ENCODE measurements around the gene ZNF582.

DNA sequence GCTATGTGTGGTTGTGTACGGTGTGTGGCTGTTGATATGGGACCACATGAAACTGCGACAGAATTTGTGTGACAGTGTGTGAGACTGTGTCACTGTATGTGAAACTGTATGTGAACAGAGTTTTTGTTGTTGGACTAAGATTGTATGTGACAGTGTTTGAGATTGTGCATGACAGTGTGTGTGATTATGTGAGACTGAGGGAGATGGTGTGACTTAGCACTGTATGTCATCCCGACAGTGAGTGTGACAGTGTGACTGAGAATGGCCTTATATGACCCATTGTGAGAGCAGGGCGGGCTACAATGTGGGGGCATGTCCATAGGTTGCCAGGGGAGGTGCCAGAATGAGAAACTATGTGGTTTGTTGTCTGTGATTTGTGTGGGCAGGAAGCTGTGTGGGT, 11.7 kb upstream of the ZNF582 start:
- TF ChIP-seq, protein P1, sequence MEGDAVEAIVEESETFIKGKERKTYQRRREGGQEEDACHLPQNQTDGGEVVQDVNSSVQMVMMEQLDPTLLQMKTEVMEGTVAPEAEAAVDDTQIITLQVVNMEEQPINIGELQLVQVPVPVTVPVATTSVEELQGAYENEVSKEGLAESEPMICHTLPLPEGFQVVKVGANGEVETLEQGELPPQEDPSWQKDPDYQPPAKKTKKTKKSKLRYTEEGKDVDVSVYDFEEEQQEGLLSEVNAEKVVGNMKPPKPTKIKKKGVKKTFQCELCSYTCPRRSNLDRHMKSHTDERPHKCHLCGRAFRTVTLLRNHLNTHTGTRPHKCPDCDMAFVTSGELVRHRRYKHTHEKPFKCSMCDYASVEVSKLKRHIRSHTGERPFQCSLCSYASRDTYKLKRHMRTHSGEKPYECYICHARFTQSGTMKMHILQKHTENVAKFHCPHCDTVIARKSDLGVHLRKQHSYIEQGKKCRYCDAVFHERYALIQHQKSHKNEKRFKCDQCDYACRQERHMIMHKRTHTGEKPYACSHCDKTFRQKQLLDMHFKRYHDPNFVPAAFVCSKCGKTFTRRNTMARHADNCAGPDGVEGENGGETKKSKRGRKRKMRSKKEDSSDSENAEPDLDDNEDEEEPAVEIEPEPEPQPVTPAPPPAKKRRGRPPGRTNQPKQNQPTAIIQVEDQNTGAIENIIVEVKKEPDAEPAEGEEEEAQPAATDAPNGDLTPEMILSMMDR (optimal IDR thresholded peaks at IDR 0.05 in 1 of 3, IDR thresholded peaks at IDR 0.05 in 1 of 3, conservative IDR thresholded peaks at IDR 0.05 in 1 of 3; ENCODE audit: extremely low read depth in 1 of 3, insufficient read depth in 2 of 3, low read length in 3 of 3), result no peak
- TF ChIP-seq EZH2 (IDR thresholded peaks at IDR 0.05; ENCODE audit: low read length), result no peak

All from keratinocyte (primary cell).